SK-N-SH (cell line): ENCODE results near the gene KMO. TPM values are rescaled to one million over a fixed set of nuclear protein-coding genes. Genes with fewer than 3 reads are reported as not detected.

Experiments used
- CTCF ChIA-PET: fragments of 300-600, 350-600 bp; formaldehyde crosslinking; extraction: SDS; loops from one replicate; lab custom pipeline; 2021; lab: Yijun Ruan, JAX
- POLR2A ChIA-PET: fragments of 350-600 bp; sonication (Branson Sonifier 250); formaldehyde crosslinking; extraction: SDS; loops from one replicate; lab custom pipeline; 2020; ENCODE audit warnings: antibody characterized with exemption, inconsistent platforms; lab: Yijun Ruan, JAX
- DNase-seq: peaks from one replicate; pipeline ENCODE4 v3.0.0; 2012
- H2AFZ ChIP-seq: fragments of 200-600 bp; sonication (generic); 2 replicates; pipeline ENCODE4 v1.8.1; 2016; ENCODE audit warnings: antibody characterized with exemption, mild to moderate bottlenecking, low read depth
- H3F3A ChIP-seq: fragments of 200-600 bp; sonication (generic); replicated peaks from 2 replicates; pipeline ENCODE3; 2016; ENCODE audit warnings: antibody characterized with exemption, mild to moderate bottlenecking; ENCODE audit not compliant: insufficient read depth
- H3K27ac ChIP-seq, 2 experiments: fragments of 200-500 bp in 1 of 2; fragments of 200-600 bp in 1 of 2; sonication (Bioruptor generic) in 1 of 2; sonication (generic), shearing (Covaris generic) in 1 of 2; 2 replicates each; pipeline versions ENCODE4 v1.5.1 to v1.6.1; 2014 to 2016; ENCODE audit warnings: low read depth in 2 of 2, inconsistent platforms in 1 of 2, low read length in 1 of 2, mild to moderate bottlenecking in 1 of 2, mixed read lengths in 1 of 2
- H3K27me3 ChIP-seq: fragments of 200-600 bp; sonication (generic), shearing (Covaris generic); 2 replicates; pipeline ENCODE4 v1.6.1; 2016; ENCODE audit warnings: mixed run types; ENCODE audit not compliant: insufficient read depth
- H3K36me3 ChIP-seq, 2 experiments: fragments of 200-500 bp in 1 of 2; fragments of 200-600 bp in 1 of 2; sonication (Bioruptor generic) in 1 of 2; sonication (generic) in 1 of 2; replicated peaks in 1 of 2; 2 replicates each; pipeline versions ENCODE3 to v1.5.1; 2014 to 2016; ENCODE audit warnings: low read length in 1 of 2, mild to moderate bottlenecking in 1 of 2; ENCODE audit not compliant: insufficient read depth in 2 of 2, control insufficient read depth in 1 of 2
- H3K4me1 ChIP-seq, 2 experiments: fragments of 200-500 bp in 1 of 2; fragments of 200-600 bp in 1 of 2; sonication (Bioruptor generic) in 1 of 2; sonication (generic), shearing (Covaris generic) in 1 of 2; 2 replicates each; pipeline versions ENCODE4 v1.5.1 to v1.6.1; 2014 to 2016; ENCODE audit warnings: low read depth in 1 of 2, low read length in 1 of 2, mixed run types in 1 of 2; ENCODE audit not compliant: insufficient read depth in 2 of 2, control insufficient read depth in 1 of 2
- H3K4me2 ChIP-seq: fragments of 200-600 bp; sonication (generic), shearing (Covaris generic); 2 replicates; pipeline ENCODE4 v1.6.1; 2017; ENCODE audit warnings: mixed run types
- H3K4me3 ChIP-seq, 2 experiments: fragments of 200-500 bp in 1 of 2; fragments of 200-600 bp in 1 of 2; sonication (Bioruptor generic) in 1 of 2; sonication (generic), shearing (Covaris generic) in 1 of 2; 2 replicates each; pipeline versions ENCODE4 v1.5.1 to v1.8.1; 2014 to 2016; ENCODE audit warnings: low read depth in 2 of 2, inconsistent platforms in 1 of 2, low read length in 1 of 2, mild to moderate bottlenecking in 1 of 2, mixed read lengths in 1 of 2, moderate library complexity in 1 of 2
- H3K79me2 ChIP-seq: fragments of 200-600 bp; sonication (generic); 2 replicates; pipeline ENCODE4 v1.8.1; 2017; ENCODE audit warnings: mild to moderate bottlenecking; ENCODE audit not compliant: insufficient read depth
- H3K9ac ChIP-seq: fragments of 200-600 bp; sonication (generic); 2 replicates; pipeline ENCODE4 v1.6.1; 2017; ENCODE audit warnings: mixed run types
- H3K9me2 ChIP-seq: fragments of 200-600 bp; sonication (generic); 2 replicates; pipeline ENCODE4 v1.6.1; 2017; ENCODE audit warnings: mixed run types
- H3K9me3 ChIP-seq: fragments of 200-600 bp; sonication (generic); 2 replicates; pipeline ENCODE4 v1.6.1; 2017; ENCODE audit warnings: mixed run types, mild to moderate bottlenecking, moderate library complexity
- H4K20me1 ChIP-seq: fragments of 200-600 bp; sonication (generic); 2 replicates; pipeline ENCODE4 v1.6.1; 2017; ENCODE audit warnings: mild to moderate bottlenecking, mixed run types; ENCODE audit not compliant: insufficient read depth
- CHD2 ChIP-seq: fragments of 150-350 bp; IDR thresholded peaks from 2 replicates; pipeline ENCODE4 v1.6.1; 2018; ENCODE audit warnings: low read length; ENCODE audit not compliant: partially characterized antibody
- CTCF ChIP-seq: fragments of 200-600 bp; sonication (generic); IDR thresholded peaks from 2 replicates; pipeline ENCODE4 v1.6.1; 2017; ENCODE audit warnings: antibody characterized with exemption, mild to moderate bottlenecking, moderate library complexity
- EP300 ChIP-seq, 2 experiments: IDR thresholded peaks; 2 replicates each; pipeline versions ENCODE4 v1.4.0 to v1.6.1; 2012; ENCODE audit warnings: borderline replicate concordance in 1 of 2, low read depth in 1 of 2, low read length in 1 of 2
- EZH2phosphoT487 ChIP-seq: fragments of 200-600 bp; sonication (generic); IDR thresholded peaks from 2 replicates; pipeline ENCODE4 v1.6.1; 2017; ENCODE audit warnings: low read depth, mixed run types, mild to moderate bottlenecking, antibody characterized with exemption, moderate library complexity, borderline replicate concordance
- FOSL2 ChIP-seq: IDR thresholded peaks from 2 replicates; pipeline ENCODE4 v1.4.0; 2012; ENCODE audit warnings: low read depth, mild to moderate bottlenecking, moderate library complexity, borderline replicate concordance
- FOXJ3 ChIP-seq: sonication (generic); formaldehyde crosslinking; IDR thresholded peaks from 2 replicates; pipeline ENCODE4 v1.5.1; 2020; ENCODE audit warnings: mild to moderate bottlenecking, missing genetic modification reagents
- FOXM1 ChIP-seq: IDR thresholded peaks from 2 replicates; pipeline ENCODE4 v1.4.0; 2012; ENCODE audit warnings: low read depth, mild to moderate bottlenecking
- GATA2 ChIP-seq: sonication (generic); formaldehyde crosslinking; IDR thresholded peaks from 2 replicates; pipeline ENCODE4 v1.5.0; 2020; ENCODE audit warnings: mild to moderate bottlenecking, missing genetic modification reagents
- JUND ChIP-seq: IDR thresholded peaks from 2 replicates; pipeline ENCODE4 v1.4.0; 2012
- MXI1 ChIP-seq: IDR thresholded peaks from 2 replicates; pipeline ENCODE4 v1.6.1; 2012; ENCODE audit warnings: mild to moderate bottlenecking, low read depth, low read length, improper control_type of control experiment
- NFIC ChIP-seq: IDR thresholded peaks from 2 replicates; pipeline ENCODE4 v1.4.0; 2012; ENCODE audit warnings: borderline replicate concordance
- POLR2AphosphoS5 ChIP-seq: IDR thresholded peaks from 2 replicates; pipeline ENCODE4 v1.6.1; 2012; ENCODE audit warnings: low read depth, low read length
- RAD21 ChIP-seq: IDR thresholded peaks from 2 replicates; pipeline ENCODE4 v1.6.1; 2012; ENCODE audit warnings: mild to moderate bottlenecking, low read length
- SIN3A ChIP-seq: IDR thresholded peaks from 2 replicates; pipeline ENCODE4 v1.6.1; 2012; ENCODE audit warnings: low read depth, mild to moderate bottlenecking, low read length, moderate library complexity, borderline replicate concordance
- TAF1 ChIP-seq: IDR thresholded peaks from 2 replicates; pipeline ENCODE4 v1.6.1; 2012; ENCODE audit warnings: low read depth, mild to moderate bottlenecking, low read length, moderate library complexity, borderline replicate concordance
- TCF12 ChIP-seq: IDR thresholded peaks from 2 replicates; pipeline ENCODE4 v1.4.0; 2012
- USF1 ChIP-seq: IDR thresholded peaks from 2 replicates; pipeline ENCODE4 v1.4.0; 2012; ENCODE audit warnings: low read depth, borderline replicate concordance
- USF2 ChIP-seq: fragments of 150-350 bp; IDR thresholded peaks from 2 replicates; pipeline ENCODE4 v1.6.1; 2017; ENCODE audit warnings: antibody characterized with exemption, low read length, low read depth, borderline replicate concordance
- ZBTB33 ChIP-seq: IDR thresholded peaks from 2 replicates; pipeline ENCODE4 v1.4.0; 2012; ENCODE audit warnings: low read depth, borderline replicate concordance
- WGBS: methylation state at CpG from one replicate; pipeline ENCODE4 v1.1.6; 2017; ENCODE audit warnings: low lambda C conversion rate; 5-methylcytosine and 5-hydroxymethylcytosine counted together
- polyA plus RNA-seq, 3 experiments: library from polyadenylated mRNA; depleted of rRNA; stranded (reverse); fragments of >200 nt; gene quantifications; 2 replicates each; pipeline ENCODE4 v1.2.3, GENCODE V29; 2012
- TF ChIP-seq, protein P1 (sequence below): IDR thresholded peaks from 2 replicates; pipeline ENCODE4; 2012
- TF ChIP-seq, protein P2 (sequence below): fragments of 150-350 bp; IDR thresholded peaks from 2 replicates; pipeline ENCODE4 v1.6.1; 2016; ENCODE audit warnings: mild to moderate bottlenecking, low read depth, low read length
- TF ChIP-seq, protein P3 (sequence below): IDR thresholded peaks from 2 replicates; pipeline ENCODE4 v1.4.0; 2012; ENCODE audit warnings: low read depth

Gene KMO
- polyA plus RNA-seq, 1 of the 3 experiments (the other 2 are of a cell fraction) = not detected

DNA sequence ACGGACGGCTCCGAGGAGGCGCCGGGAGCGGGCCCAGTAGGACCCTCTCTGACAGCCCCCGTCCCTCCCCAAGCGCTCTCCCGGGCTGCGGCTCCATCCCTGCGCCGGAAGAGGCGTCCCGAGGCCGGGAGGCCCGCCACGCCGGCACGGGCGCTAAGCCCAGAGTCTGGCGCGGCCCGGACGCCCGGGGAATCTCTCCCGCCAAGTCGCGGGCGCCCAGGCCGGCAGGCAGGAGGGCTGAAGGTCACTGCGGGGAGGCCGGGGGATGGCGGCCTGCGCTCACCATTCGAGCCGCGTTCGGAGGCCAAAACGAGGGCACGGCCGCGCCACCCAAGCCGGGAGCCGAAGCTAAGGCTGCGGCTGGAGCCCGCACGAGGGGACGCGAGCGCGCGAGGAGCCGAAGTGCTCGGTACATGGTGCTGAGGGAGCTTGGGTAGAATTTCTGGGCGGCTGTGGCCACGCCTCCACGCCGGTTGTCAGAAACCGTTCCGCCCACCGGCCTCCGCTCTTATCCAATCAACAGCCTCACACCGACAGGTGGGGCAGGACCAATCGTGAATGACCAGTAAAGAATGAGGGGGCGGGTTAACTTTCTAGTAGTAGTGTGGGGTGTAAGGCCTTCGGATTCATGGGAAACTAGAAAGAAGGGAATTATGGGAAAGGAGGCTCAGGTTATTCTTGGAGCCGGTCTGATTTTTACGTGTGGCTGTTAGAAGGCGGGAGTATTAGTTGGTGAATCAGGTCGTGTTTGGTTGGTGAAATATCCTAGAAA lies 12.7 kb upstream of the KMO start, which contains the start of gene FH (continued):
- TF ChIP-seq EZH2phosphoT487 (no peak), USF2 (no peak), CTCF (no peak), CHD2 (peak; percentile 61), MXI1 (peak; percentile 86), EP300 (IDR thresholded peaks at IDR 0.05; ENCODE audit: borderline replicate concordance in 1 of 2, low read depth in 1 of 2, low read length in 1 of 2) (no peak), NFIC (no peak), RAD21 (no peak), ZBTB33 (no peak), POLR2AphosphoS5 (peak; percentile 82), TAF1 (peak; percentile 61; the same call in 1 of the 2 replicates), FOXM1 (no peak)

- Histone ChIP-seq H3K9ac (peak overlapping the region; percentile 32; the same call in 1 of the 2 replicates), H3K4me1 (peaks cover 5 to 12% of the 10 kb centered on the region in 2 experiments; a peak in 2 of 4 replicates), H3K4me2 (peak overlapping the region; percentile 63), H3K27me3 (no peaks in the 10 kb centered on the region), H3K27ac (peak overlapping the region; percentile 33 to 69; a peak in 3 of 4 replicates), H2AFZ (peak overlapping the region; percentile 97), H3K4me3 (peak overlapping the region; percentile 71 to 96), H3F3A (no peaks in the 10 kb centered on the region), H3K9me2 (peaks cover 5% of the 10 kb centered on the region; the same call in 1 of the 2 replicates), H3K36me3 (peaks cover 10 to 12% of the 10 kb centered on the region in 2 experiments), H3K9me3 (no peaks in the 10 kb centered on the region), H4K20me1 (0 out of 2 replicates have a peak, but pooled peaks cover 3% of the 10 kb centered on the region), H3K79me2 (peaks cover 41% of the 10 kb centered on the region)
- CTCF ChIA-PET = interaction anchor here (0.8 to 1.3 kb wide), 2 partner anchors 11 to 788 kb away, joined by 3 read pairs; no protein-coding TSS in a partner anchor
- POLR2A ChIA-PET = no interaction called here
- 3% methylated on average over 6 of the region's 6 CpGs for WGBS
- DNase-seq = no peak
- TF ChIP-seq TAF1 (no peak), EZH2phosphoT487 (no peak), POLR2AphosphoS5 (no peak), JUND (no peak), USF1 (no peak), EP300 (IDR thresholded peaks at IDR 0.05; ENCODE audit: borderline replicate concordance in 1 of 2, low read depth in 1 of 2, low read length in 1 of 2) (no peak), MXI1 (no peak), TCF12 (no peak), FOSL2 (no peak), GATA2 (CRISPR knock-in tag) (no peak), SIN3A (no peak), FOXJ3 (no peak)
- TF ChIP-seq, protein P1, sequence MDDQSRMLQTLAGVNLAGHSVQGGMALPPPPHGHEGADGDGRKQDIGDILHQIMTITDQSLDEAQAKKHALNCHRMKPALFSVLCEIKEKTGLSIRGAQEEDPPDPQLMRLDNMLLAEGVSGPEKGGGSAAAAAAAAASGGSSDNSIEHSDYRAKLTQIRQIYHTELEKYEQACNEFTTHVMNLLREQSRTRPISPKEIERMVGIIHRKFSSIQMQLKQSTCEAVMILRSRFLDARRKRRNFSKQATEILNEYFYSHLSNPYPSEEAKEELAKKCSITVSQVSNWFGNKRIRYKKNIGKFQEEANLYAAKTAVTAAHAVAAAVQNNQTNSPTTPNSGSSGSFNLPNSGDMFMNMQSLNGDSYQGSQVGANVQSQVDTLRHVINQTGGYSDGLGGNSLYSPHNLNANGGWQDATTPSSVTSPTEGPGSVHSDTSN = no peak
- TF ChIP-seq, protein P2, sequence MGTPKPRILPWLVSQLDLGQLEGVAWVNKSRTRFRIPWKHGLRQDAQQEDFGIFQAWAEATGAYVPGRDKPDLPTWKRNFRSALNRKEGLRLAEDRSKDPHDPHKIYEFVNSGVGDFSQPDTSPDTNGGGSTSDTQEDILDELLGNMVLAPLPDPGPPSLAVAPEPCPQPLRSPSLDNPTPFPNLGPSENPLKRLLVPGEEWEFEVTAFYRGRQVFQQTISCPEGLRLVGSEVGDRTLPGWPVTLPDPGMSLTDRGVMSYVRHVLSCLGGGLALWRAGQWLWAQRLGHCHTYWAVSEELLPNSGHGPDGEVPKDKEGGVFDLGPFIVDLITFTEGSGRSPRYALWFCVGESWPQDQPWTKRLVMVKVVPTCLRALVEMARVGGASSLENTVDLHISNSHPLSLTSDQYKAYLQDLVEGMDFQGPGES = no peak
- TF ChIP-seq, protein P3, sequence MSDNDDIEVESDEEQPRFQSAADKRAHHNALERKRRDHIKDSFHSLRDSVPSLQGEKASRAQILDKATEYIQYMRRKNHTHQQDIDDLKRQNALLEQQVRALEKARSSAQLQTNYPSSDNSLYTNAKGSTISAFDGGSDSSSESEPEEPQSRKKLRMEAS = no peak
These were observed 12.1 kb upstream of the KMO start for GRCh38 chr1:241520080-241520465.
